SK-N-SH (cell line): ENCODE results near the gene ZNF410. TPM values are rescaled to one million over a fixed set of nuclear protein-coding genes. Genes with fewer than 3 reads are reported as not detected.
"Not testable (repeated sequence)": the region's sequence is repeated elsewhere in the genome, so short reads cannot be mapped to it uniquely, and the experiment has no call there.

Source experiments
- CTCF ChIA-PET: fragments of 300-600, 350-600 bp; formaldehyde crosslinking; extraction: SDS; loops from one replicate; lab custom pipeline; 2021; lab: Yijun Ruan, JAX
- POLR2A ChIA-PET: fragments of 350-600 bp; sonication (Branson Sonifier 250); formaldehyde crosslinking; extraction: SDS; loops from one replicate; lab custom pipeline; 2020; ENCODE audit warnings: antibody characterized with exemption, inconsistent platforms; lab: Yijun Ruan, JAX
- DNase-seq: peaks from one replicate; pipeline ENCODE4 v3.0.0; 2012
- H2AFZ ChIP-seq: fragments of 200-600 bp; sonication (generic); 2 replicates; pipeline ENCODE4 v1.8.1; 2016; ENCODE audit warnings: antibody characterized with exemption, mild to moderate bottlenecking, low read depth
- H3F3A ChIP-seq: fragments of 200-600 bp; sonication (generic); replicated peaks from 2 replicates; pipeline ENCODE3; 2016; ENCODE audit warnings: antibody characterized with exemption, mild to moderate bottlenecking; ENCODE audit not compliant: insufficient read depth
- H3K27ac ChIP-seq, 2 experiments: fragments of 200-500 bp in 1 of 2; fragments of 200-600 bp in 1 of 2; sonication (Bioruptor generic) in 1 of 2; sonication (generic), shearing (Covaris generic) in 1 of 2; 2 replicates each; pipeline versions ENCODE4 v1.5.1 to v1.6.1; 2014 to 2016; ENCODE audit warnings: low read depth in 2 of 2, inconsistent platforms in 1 of 2, low read length in 1 of 2, mild to moderate bottlenecking in 1 of 2, mixed read lengths in 1 of 2
- H3K27me3 ChIP-seq: fragments of 200-600 bp; sonication (generic), shearing (Covaris generic); 2 replicates; pipeline ENCODE4 v1.6.1; 2016; ENCODE audit warnings: mixed run types; ENCODE audit not compliant: insufficient read depth
- H3K36me3 ChIP-seq, 2 experiments: fragments of 200-500 bp in 1 of 2; fragments of 200-600 bp in 1 of 2; sonication (Bioruptor generic) in 1 of 2; sonication (generic) in 1 of 2; replicated peaks in 1 of 2; 2 replicates each; pipeline versions ENCODE3 to v1.5.1; 2014 to 2016; ENCODE audit warnings: low read length in 1 of 2, mild to moderate bottlenecking in 1 of 2; ENCODE audit not compliant: insufficient read depth in 2 of 2, control insufficient read depth in 1 of 2
- H3K4me1 ChIP-seq, 2 experiments: fragments of 200-500 bp in 1 of 2; fragments of 200-600 bp in 1 of 2; sonication (Bioruptor generic) in 1 of 2; sonication (generic), shearing (Covaris generic) in 1 of 2; 2 replicates each; pipeline versions ENCODE4 v1.5.1 to v1.6.1; 2014 to 2016; ENCODE audit warnings: low read depth in 1 of 2, low read length in 1 of 2, mixed run types in 1 of 2; ENCODE audit not compliant: insufficient read depth in 2 of 2, control insufficient read depth in 1 of 2
- H3K4me2 ChIP-seq: fragments of 200-600 bp; sonication (generic), shearing (Covaris generic); 2 replicates; pipeline ENCODE4 v1.6.1; 2017; ENCODE audit warnings: mixed run types
- H3K4me3 ChIP-seq, 2 experiments: fragments of 200-500 bp in 1 of 2; fragments of 200-600 bp in 1 of 2; sonication (Bioruptor generic) in 1 of 2; sonication (generic), shearing (Covaris generic) in 1 of 2; 2 replicates each; pipeline versions ENCODE4 v1.5.1 to v1.8.1; 2014 to 2016; ENCODE audit warnings: low read depth in 2 of 2, inconsistent platforms in 1 of 2, low read length in 1 of 2, mild to moderate bottlenecking in 1 of 2, mixed read lengths in 1 of 2, moderate library complexity in 1 of 2
- H3K79me2 ChIP-seq: fragments of 200-600 bp; sonication (generic); 2 replicates; pipeline ENCODE4 v1.8.1; 2017; ENCODE audit warnings: mild to moderate bottlenecking; ENCODE audit not compliant: insufficient read depth
- H3K9ac ChIP-seq: fragments of 200-600 bp; sonication (generic); 2 replicates; pipeline ENCODE4 v1.6.1; 2017; ENCODE audit warnings: mixed run types
- H3K9me2 ChIP-seq: fragments of 200-600 bp; sonication (generic); 2 replicates; pipeline ENCODE4 v1.6.1; 2017; ENCODE audit warnings: mixed run types
- H3K9me3 ChIP-seq: fragments of 200-600 bp; sonication (generic); 2 replicates; pipeline ENCODE4 v1.6.1; 2017; ENCODE audit warnings: mixed run types, mild to moderate bottlenecking, moderate library complexity
- H4K20me1 ChIP-seq: fragments of 200-600 bp; sonication (generic); 2 replicates; pipeline ENCODE4 v1.6.1; 2017; ENCODE audit warnings: mild to moderate bottlenecking, mixed run types; ENCODE audit not compliant: insufficient read depth
- CHD2 ChIP-seq: fragments of 150-350 bp; IDR thresholded peaks from 2 replicates; pipeline ENCODE4 v1.6.1; 2018; ENCODE audit warnings: low read length; ENCODE audit not compliant: partially characterized antibody
- CTCF ChIP-seq: fragments of 200-600 bp; sonication (generic); IDR thresholded peaks from 2 replicates; pipeline ENCODE4 v1.6.1; 2017; ENCODE audit warnings: antibody characterized with exemption, mild to moderate bottlenecking, moderate library complexity
- EP300 ChIP-seq, 2 experiments: IDR thresholded peaks; 2 replicates each; pipeline versions ENCODE4 v1.4.0 to v1.6.1; 2012; ENCODE audit warnings: borderline replicate concordance in 1 of 2, low read depth in 1 of 2, low read length in 1 of 2
- FOSL2 ChIP-seq: IDR thresholded peaks from 2 replicates; pipeline ENCODE4 v1.4.0; 2012; ENCODE audit warnings: low read depth, mild to moderate bottlenecking, moderate library complexity, borderline replicate concordance
- FOXJ3 ChIP-seq: sonication (generic); formaldehyde crosslinking; IDR thresholded peaks from 2 replicates; pipeline ENCODE4 v1.5.1; 2020; ENCODE audit warnings: mild to moderate bottlenecking, missing genetic modification reagents
- NFIC ChIP-seq: IDR thresholded peaks from 2 replicates; pipeline ENCODE4 v1.4.0; 2012; ENCODE audit warnings: borderline replicate concordance
- NRF1 ChIP-seq: IDR thresholded peaks from 2 replicates; pipeline ENCODE4 v1.6.1; 2012; ENCODE audit warnings: low read depth, mild to moderate bottlenecking, low read length
- RCOR1 ChIP-seq: fragments of 150-350 bp; IDR thresholded peaks from 2 replicates; pipeline ENCODE4 v1.6.1; 2017; ENCODE audit warnings: antibody characterized with exemption, low read length
- RFX5 ChIP-seq: IDR thresholded peaks from 2 replicates; pipeline ENCODE4 v1.6.1; 2012; ENCODE audit warnings: mild to moderate bottlenecking, improper control_type of control experiment, low read length
- SIN3A ChIP-seq: IDR thresholded peaks from 2 replicates; pipeline ENCODE4 v1.6.1; 2012; ENCODE audit warnings: low read depth, mild to moderate bottlenecking, low read length, moderate library complexity, borderline replicate concordance
- SMC3 ChIP-seq: IDR thresholded peaks from 2 replicates; pipeline ENCODE4 v1.6.1; 2012; ENCODE audit warnings: low read depth, low read length, improper control_type of control experiment
- TAF1 ChIP-seq: IDR thresholded peaks from 2 replicates; pipeline ENCODE4 v1.6.1; 2012; ENCODE audit warnings: low read depth, mild to moderate bottlenecking, low read length, moderate library complexity, borderline replicate concordance
- YY1 ChIP-seq: IDR thresholded peaks from 2 replicates; pipeline ENCODE4 v1.4.0; 2012; ENCODE audit warnings: low read depth, mild to moderate bottlenecking
- whole genome bisulfite sequencing: methylation state at CpG from one replicate; pipeline ENCODE4 v1.1.6; 2017; ENCODE audit warnings: low lambda C conversion rate; 5-methylcytosine and 5-hydroxymethylcytosine counted together
- polyA plus RNA-seq, 3 experiments: library from polyadenylated mRNA; depleted of rRNA; stranded (reverse); fragments of >200 nt; gene quantifications; 2 replicates each; pipeline ENCODE4 v1.2.3, GENCODE V29; 2012

The ZNF410 gene
- polyA plus RNA-seq, 1 of the 3 experiments (the other 2 are of a cell fraction), result 22.8 TPM

GRCh38 chr14:73886449-73887317 is at the start of gene ZNF410 (continued):
- TF ChIP-seq FOXJ3 (CRISPR knock-in tag), result no peak
- TF ChIP-seq SMC3, result no peak
- peak; percentile 11 to 15; a peak in 2 of 4 replicates for TF ChIP-seq EP300 (IDR thresholded peaks at IDR 0.05; ENCODE audit: borderline replicate concordance in 1 of 2, low read depth in 1 of 2, low read length in 1 of 2)
- peak; percentile 61; the same call in 1 of the 2 replicates for TF ChIP-seq TAF1
- TF ChIP-seq CTCF, result no peak
- peak; percentile 45; the same call in 1 of the 2 replicates for TF ChIP-seq NRF1
- no peak for TF ChIP-seq RCOR1
- 0 out of 2 replicates have a peak, but pooled peaks have one; percentile 24 for TF ChIP-seq RFX5
- no peak for TF ChIP-seq NFIC
- peak; percentile 87; the same call in 1 of the 2 replicates for TF ChIP-seq SIN3A
- peak; percentile 43; the same call in 1 of the 2 replicates for TF ChIP-seq YY1
- TF ChIP-seq FOSL2, result peak; percentile 5; the same call in 1 of the 2 replicates
- TF ChIP-seq CHD2, result peak; percentile 84
- TF ChIP-seq, all 33 proteins: peak for 23

- POLR2A ChIA-PET, DNase-seq: not testable (repeated sequence)
- WGBS, result 89% methylated on average over 7 of the region's 7 CpGs
Measured at GRCh38 chr14:73838293-73839034, 48.2 kb upstream of the ZNF410 start.

More at GRCh38 chr14:73838293-73839034, 48.2 kb upstream of the ZNF410 start:
- not testable (repeated sequence) for H3K36me3 ChIP-seq, H3K27me3 ChIP-seq, H3F3A ChIP-seq, H3K27ac ChIP-seq, H3K4me1 ChIP-seq, H3K4me2 ChIP-seq, H3K4me3 ChIP-seq, H2AFZ ChIP-seq, H3K9me3 ChIP-seq, H3K9me2 ChIP-seq, H4K20me1 ChIP-seq, H3K79me2 ChIP-seq, H3K9ac ChIP-seq
- CTCF ChIA-PET, result interaction anchor here (1.1 to 1.7 kb wide), 2 partner anchors 9 to 12 kb away, joined by 3 to 5 read pairs; no protein-coding TSS in a partner anchor
